Skin of body (tissue), 2 donors: ENCODE results near the gene SELENOI. TPM values are rescaled to one million over a fixed set of nuclear protein-coding genes. Genes with fewer than 3 reads are reported as not detected.
"Not testable (repeated sequence)": the region's sequence is repeated elsewhere in the genome, so short reads cannot be mapped to it uniquely, and the experiment has no call there.

ENCODE experiments used
- DNase-seq: peaks from one replicate; lab custom pipeline; 2025; lab: John Stamatoyannopoulos, UW
- total RNA-seq: library from RNA; depleted of rRNA; stranded (reverse); fragments of >200 nt; gene quantifications from one replicate; pipeline ENCODE4 v1.2.3, GENCODE V29; 2014

The SELENOI gene
- total RNA-seq, 1 donor from 2014 or later = 30.0 TPM

DNA sequence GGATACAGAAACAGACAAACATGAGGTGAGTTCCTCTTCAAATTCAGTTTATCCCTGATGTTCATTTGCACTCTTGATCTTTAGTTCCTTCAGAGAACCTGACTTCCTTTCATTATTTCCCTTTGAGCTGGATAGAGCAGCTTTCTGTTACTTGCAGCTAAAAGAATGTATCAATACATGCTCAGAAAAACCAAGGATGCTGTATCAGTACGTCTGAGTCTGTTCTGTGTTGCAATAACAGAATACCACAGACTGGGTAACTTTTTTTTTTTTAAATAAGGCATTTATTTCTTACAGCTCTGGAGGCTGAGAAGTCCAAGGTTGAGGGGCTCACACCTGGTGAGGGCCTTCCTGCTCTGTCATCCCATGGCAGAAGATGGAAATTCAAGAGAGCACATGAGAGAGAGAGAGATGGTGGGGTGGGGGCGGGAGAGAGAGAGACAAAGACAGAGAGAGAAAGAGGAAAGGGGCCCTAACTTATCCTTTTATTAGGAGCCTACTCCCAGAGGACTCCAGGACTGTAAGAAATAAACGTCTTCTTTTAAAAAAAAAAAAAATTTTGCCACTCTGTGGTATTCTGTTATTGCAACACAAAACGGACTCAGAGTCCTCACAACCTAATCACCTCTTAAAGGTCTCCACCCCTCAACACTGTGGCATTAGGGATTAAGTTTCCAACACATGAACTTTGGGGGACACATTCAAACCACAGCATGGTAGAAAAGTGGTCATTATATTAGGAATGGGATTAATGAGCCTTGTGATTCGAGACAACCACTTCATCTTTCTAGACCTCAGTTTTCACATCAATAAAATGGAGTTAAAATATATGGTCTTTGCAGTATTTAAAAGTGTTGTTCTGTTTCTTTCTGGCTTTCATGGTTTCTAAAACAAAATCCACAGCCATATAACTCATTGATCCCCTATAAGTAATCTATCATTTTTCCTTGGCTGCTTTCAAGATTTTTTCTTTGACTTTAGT lies 18.4 kb upstream of the SELENOI start:
- no peak for DNase-seq

- DNase-seq = not testable (repeated sequence)
These were observed 16.9 kb upstream of the SELENOI start for GRCh38 chr2:26329083-26329482.

DNA sequence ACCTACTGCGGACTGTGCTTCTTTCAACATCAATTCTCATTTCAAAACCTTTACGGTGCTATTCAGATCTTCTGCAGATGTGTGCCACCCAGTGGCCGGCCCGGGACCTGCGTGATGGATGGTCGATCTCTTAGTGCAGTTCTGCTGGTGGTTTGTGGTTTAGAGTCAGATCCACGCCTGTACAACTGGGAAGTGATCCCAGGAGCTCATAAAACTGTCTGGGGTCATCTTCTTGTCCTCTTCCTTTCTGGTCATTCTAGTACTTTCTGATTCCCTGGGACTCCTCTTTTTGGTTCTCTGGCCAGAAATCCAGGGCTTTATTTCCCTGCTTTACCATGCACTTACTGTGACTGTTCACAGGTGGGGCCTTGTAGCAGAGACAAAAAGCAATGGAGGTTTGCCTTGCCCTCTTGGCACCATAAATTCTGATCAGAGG lies 15.8 kb upstream of the SELENOI start:
- peak; percentile 41 for DNase-seq

GRCh38 chr2:26330604-26331003 lies 15.3 kb upstream of the SELENOI start:
- no peak for DNase-seq

- not testable (repeated sequence) for DNase-seq
These were observed 14.6 kb upstream of the SELENOI start for GRCh38 chr2:26331321-26331720.

DNA sequence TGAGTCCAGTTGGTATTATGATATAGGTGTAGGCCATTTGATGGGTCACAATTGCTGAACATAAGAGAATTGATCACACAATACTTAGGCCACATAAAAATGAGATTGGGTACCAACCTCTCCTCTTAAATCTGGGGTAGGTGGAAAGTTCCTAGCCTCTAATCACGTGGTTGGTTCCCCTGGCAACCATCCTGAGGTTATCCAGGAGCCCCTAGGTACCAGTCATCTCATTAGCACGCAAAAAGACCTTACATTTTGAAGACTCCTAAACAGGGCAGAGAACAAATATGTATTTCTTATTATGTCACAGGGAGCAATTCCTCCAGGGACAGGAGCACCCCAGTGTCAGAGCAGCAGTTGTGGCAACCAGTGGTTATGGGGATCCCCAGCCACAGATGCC lies 12.7 kb upstream of the SELENOI start:
- no peak for DNase-seq

- no peak for DNase-seq
These were observed 10.7 kb upstream of the SELENOI start for GRCh38 chr2:26335231-26335630.

- no peak for DNase-seq
These were observed 9.2 kb upstream of the SELENOI start for GRCh38 chr2:26336719-26337118.

GRCh38 chr2:26337298-26337697 lies 8.6 kb upstream of the SELENOI start:
- DNase-seq = no peak

- DNase-seq = no peak
These were observed 5.1 kb upstream of the SELENOI start for GRCh38 chr2:26340831-26341230.

GRCh38 chr2:26344581-26345282 lies 1.2 kb upstream of the SELENOI start:
- DNase-seq = peak; percentile 65

DNA sequence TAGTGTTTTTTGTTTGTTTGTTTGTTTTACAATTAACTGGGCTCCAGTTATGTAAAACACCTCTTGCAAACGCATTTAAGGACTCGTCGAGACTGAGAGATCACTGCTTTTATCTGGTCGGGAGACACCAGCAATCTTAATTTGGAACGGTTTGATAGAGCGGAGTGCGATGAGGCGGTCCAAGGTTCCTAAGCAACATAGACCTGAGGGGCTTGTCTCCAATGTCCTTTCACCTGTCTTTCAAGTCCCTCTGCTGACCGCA lies 729 bp upstream of the SELENOI start:
- peak; percentile 66 for DNase-seq

GRCh38 chr2:26346454-26347053 lies 611 bp downstream of the SELENOI start, which contains the start of gene ADGRF3:
TSS of gene ADGRF3 (minus strand) at chr2:26346789. CDS start at chr2:26346234, 555 bp downstream.
- peak; percentile 32 for DNase-seq

DNA sequence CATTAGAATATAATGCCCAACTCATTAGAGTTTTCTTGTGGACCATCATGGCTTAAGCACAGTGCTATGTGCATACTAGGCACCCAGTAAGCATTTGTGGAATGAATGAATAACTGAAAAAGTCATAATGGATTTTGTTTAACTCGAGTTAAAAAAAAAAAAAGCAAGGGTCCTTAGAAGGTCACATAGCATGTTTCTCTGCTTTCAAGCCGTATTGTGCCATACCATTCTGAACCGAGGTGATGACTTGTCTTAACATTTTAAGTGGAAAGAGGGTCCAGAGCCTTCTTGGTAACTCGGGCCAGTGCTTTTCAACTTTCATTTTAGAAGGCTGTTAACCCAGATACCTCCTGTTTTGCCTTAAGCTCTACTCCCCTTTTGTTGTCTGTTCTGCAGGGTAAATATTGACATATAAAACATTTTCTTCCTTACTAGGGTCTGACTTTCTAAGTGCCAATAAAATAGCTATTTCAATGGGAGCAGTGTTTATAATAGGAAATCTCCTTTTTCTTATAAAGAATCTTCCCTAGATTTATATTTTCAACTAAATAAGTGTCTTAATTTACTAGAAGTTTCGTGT lies 1.4 kb downstream of the SELENOI start:
- no peak for DNase-seq

DNA sequence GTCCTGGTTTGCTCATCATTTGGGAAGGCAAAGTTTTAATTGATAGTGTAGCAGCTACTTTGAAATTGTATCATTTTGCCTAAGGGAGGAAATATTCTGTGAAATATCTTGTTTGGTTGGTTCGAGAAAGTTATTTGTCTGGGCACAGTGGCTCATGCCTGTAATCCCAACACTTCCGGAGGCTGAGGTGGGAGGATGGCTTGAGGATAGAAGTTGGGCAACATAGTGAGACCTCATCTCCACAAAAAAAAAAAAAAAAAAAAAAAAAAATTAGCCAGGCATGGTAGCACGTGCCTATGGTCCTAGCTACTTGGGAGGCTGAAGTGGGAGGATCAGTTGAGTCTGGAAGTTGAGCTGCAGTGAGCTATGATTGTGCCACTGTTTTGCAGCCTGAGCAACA lies 3.7 kb downstream of the SELENOI start:
- no peak for DNase-seq

DNA sequence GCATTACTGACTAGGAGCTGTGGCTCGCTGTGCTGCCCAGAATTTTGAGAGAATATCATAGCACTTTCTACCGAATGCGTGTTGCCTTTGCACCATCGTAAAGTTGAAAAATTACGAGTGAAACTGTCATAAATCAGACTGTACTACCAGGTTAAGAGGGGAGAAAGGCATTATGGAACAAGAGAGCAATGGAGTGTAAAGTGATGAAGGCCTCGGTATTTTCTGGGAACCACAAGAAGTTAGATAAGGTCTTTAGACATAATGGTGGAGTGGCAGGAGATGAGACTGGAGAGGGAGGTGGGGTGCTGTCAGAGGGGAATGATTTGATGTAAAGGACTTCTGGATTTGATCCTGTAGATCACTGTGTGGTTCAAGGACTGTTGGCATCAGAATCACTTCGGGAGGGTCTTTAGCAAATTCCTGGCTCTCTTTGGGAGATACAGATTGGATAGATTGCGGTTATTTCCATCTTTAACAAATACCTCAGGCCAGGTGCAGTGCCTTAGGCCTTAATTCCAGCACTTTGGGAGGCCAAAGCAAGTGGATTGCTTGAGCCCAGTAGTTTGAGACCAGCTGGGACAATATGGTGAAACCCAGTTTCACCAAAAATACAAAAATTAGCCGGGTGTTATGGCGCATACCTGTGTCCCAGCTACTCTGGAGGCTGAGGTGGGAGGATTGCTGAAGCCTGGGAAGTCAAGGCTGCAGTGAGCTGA lies 5.6 kb downstream of the SELENOI start:
- DNase-seq = no peak

DNA sequence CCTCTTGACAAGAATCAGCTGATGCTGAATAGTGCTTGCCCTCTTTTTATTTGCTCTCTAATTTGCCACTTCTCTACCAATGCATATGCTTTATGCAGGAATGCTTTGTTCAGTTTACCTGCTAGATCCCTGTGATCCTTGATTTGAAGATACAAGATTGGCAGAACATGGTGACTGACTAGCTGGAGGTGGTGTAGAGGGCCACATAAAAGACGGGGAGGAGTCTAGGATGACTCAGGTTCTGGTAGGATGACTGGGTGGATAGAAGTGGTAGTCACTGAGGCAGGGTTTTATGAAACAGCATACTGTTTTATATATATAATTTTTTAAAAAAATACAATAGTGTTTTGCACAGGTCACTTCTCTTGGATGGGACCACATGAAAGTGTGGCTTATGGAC lies 6.9 kb downstream of the SELENOI start:
- no peak for DNase-seq

- DNase-seq = not testable (repeated sequence)
These were observed 8.5 kb downstream of the SELENOI start for GRCh38 chr2:26354469-26354868.

GRCh38 chr2:26355038-26355995 lies 9.4 kb downstream of the SELENOI start:
- peak; percentile 9 for DNase-seq

- no peak for DNase-seq
These were observed 10.2 kb downstream of the SELENOI start for GRCh38 chr2:26356111-26356510.
